Measurements from ENCODE around the gene DZIP3. TPM values are rescaled to one million over a fixed set of nuclear protein-coding genes. Genes with fewer than 3 reads are reported as not detected.
A peak's percentile ranks its signal among the peaks of the same experiment; 100 is the strongest.
"Not testable (repeated sequence)": the region's sequence is repeated elsewhere in the genome, so short reads cannot be mapped to it uniquely, and the experiment has no call there.

The DZIP3 gene
- total and polyA plus RNA-seq, 2 donors (not counting 1 experiment from before 2014, with no cell fraction given): 11.0 to 26.4 TPM

- H4K20me1 ChIP-seq (ENCODE audit: control insufficient read depth, extremely low read depth, insufficient read depth, low read length): no peaks in the 10 kb centered on the region
- no peaks in the 10 kb centered on the region for H3K27me3 ChIP-seq (ENCODE audit: control insufficient read depth, insufficient read depth, low read length)
- no peak overlapping the region for H3K4me3 ChIP-seq (replicated peaks in 1 of 4; ENCODE audit: control extremely low read depth in 1 of 4, insufficient read depth in 1 of 4, low read depth in 3 of 4, low read length in 4 of 4)
- H3K9ac ChIP-seq (ENCODE audit: insufficient read depth, low read length): no peak overlapping the region
- no peak overlapping the region for H3K27ac ChIP-seq (ENCODE audit: insufficient read depth, low read length)
- no peaks in the 10 kb centered on the region for H3K9me3 ChIP-seq (ENCODE audit: control insufficient read depth, insufficient read depth, low read depth, low read length)
- no peak overlapping the region for H2AFZ ChIP-seq (ENCODE audit: low read length)
- no peaks in the 10 kb centered on the region for H3K79me2 ChIP-seq (ENCODE audit: control insufficient read depth, insufficient read depth, low read length)
- DNase-seq (ENCODE audit: low read depth in 2 of 2): no peak
- no peak overlapping the region for H3K4me2 ChIP-seq (ENCODE audit: extremely low read depth, insufficient read depth, low read length)
- H3K36me3 ChIP-seq (ENCODE audit: control insufficient read depth, insufficient read depth, low read length): no peaks in the 10 kb centered on the region
- no peak for TF ChIP-seq EZH2 (IDR thresholded peaks at IDR 0.05; ENCODE audit: low read length, missing control alignments)
- no peaks in the 10 kb centered on the region for H3K4me1 ChIP-seq (ENCODE audit: control insufficient read depth, extremely low read depth, insufficient read depth, low read length)
Observed at GRCh38 chr3:108610651-108611050, 21.1 kb downstream of the DZIP3 start.

GRCh38 chr3:108616090-108616489, 26.6 kb downstream of the DZIP3 start:
- DNase-seq (ENCODE audit: low read depth in 2 of 2); H3K9me3 ChIP-seq (ENCODE audit: control insufficient read depth, insufficient read depth, low read depth, low read length); H3K36me3 ChIP-seq (ENCODE audit: control insufficient read depth, insufficient read depth, low read length); H3K27ac ChIP-seq (ENCODE audit: insufficient read depth, low read length); H3K4me3 ChIP-seq (replicated peaks in 1 of 4; ENCODE audit: control extremely low read depth in 1 of 4, insufficient read depth in 1 of 4, low read depth in 3 of 4, low read length in 4 of 4); H4K20me1 ChIP-seq (ENCODE audit: control insufficient read depth, extremely low read depth, insufficient read depth, low read length); H3K9ac ChIP-seq (ENCODE audit: insufficient read depth, low read length); H3K27me3 ChIP-seq (ENCODE audit: control insufficient read depth, insufficient read depth, low read length); H3K79me2 ChIP-seq (ENCODE audit: control insufficient read depth, insufficient read depth, low read length); H3K4me2 ChIP-seq (ENCODE audit: extremely low read depth, insufficient read depth, low read length); H2AFZ ChIP-seq (ENCODE audit: low read length); H3K4me1 ChIP-seq (ENCODE audit: control insufficient read depth, extremely low read depth, insufficient read depth, low read length): not testable (repeated sequence)

- Histone ChIP-seq H3K27me3 (ENCODE audit: control insufficient read depth, insufficient read depth, low read length) (no peaks in the 10 kb centered on the region), H3K9me3 (ENCODE audit: control insufficient read depth, insufficient read depth, low read depth, low read length) (no peaks in the 10 kb centered on the region), H3K4me2 (ENCODE audit: extremely low read depth, insufficient read depth, low read length) (no peak overlapping the region), H3K27ac (ENCODE audit: insufficient read depth, low read length) (no peak overlapping the region), H4K20me1 (ENCODE audit: control insufficient read depth, extremely low read depth, insufficient read depth, low read length) (no peaks in the 10 kb centered on the region), H2AFZ (ENCODE audit: low read length) (no peak overlapping the region), H3K4me3 (replicated peaks in 1 of 4; ENCODE audit: control extremely low read depth in 1 of 4, insufficient read depth in 1 of 4, low read depth in 3 of 4, low read length in 4 of 4) (no peak overlapping the region), H3K9ac (ENCODE audit: insufficient read depth, low read length) (no peak overlapping the region), H3K79me2 (ENCODE audit: control insufficient read depth, insufficient read depth, low read length) (no peaks in the 10 kb centered on the region), H3K36me3 (ENCODE audit: control insufficient read depth, insufficient read depth, low read length) (no peaks in the 10 kb centered on the region), H3K4me1 (ENCODE audit: control insufficient read depth, extremely low read depth, insufficient read depth, low read length) (no peaks in the 10 kb centered on the region)
- TF ChIP-seq CTCF (conservative IDR thresholded peaks at IDR 0.05 in 1 of 2, IDR thresholded peaks at IDR 0.05 in 1 of 2; ENCODE audit: low read depth in 1 of 2, low read length in 2 of 2) (no peak), EZH2 (IDR thresholded peaks at IDR 0.05; ENCODE audit: low read length, missing control alignments) (no peak)
- peak in 1 of 2 donors; percentile 18 for DNase-seq (ENCODE audit: low read depth in 2 of 2)
Observed at GRCh38 chr3:108620250-108620649, 30.7 kb downstream of the DZIP3 start.

GRCh38 chr3:108623504-108623903, 34.0 kb downstream of the DZIP3 start:
- no peaks in the 10 kb centered on the region for H3K4me1 ChIP-seq (ENCODE audit: control insufficient read depth, extremely low read depth, insufficient read depth, low read length)
- no peak overlapping the region for H3K4me2 ChIP-seq (ENCODE audit: extremely low read depth, insufficient read depth, low read length)
- H3K27me3 ChIP-seq (ENCODE audit: control insufficient read depth, insufficient read depth, low read length): no peaks in the 10 kb centered on the region
- peak in 1 of 2 donors; percentile 3 for DNase-seq (ENCODE audit: low read depth in 2 of 2)
- H3K27ac ChIP-seq (ENCODE audit: insufficient read depth, low read length): no peak overlapping the region
- no peaks in the 10 kb centered on the region for H4K20me1 ChIP-seq (ENCODE audit: control insufficient read depth, extremely low read depth, insufficient read depth, low read length)
- no peak overlapping the region for H2AFZ ChIP-seq (ENCODE audit: low read length)
- H3K79me2 ChIP-seq (ENCODE audit: control insufficient read depth, insufficient read depth, low read length): no peaks in the 10 kb centered on the region
- H3K4me3 ChIP-seq (replicated peaks in 1 of 4; ENCODE audit: control extremely low read depth in 1 of 4, insufficient read depth in 1 of 4, low read depth in 3 of 4, low read length in 4 of 4): no peak overlapping the region
- no peak overlapping the region for H3K9ac ChIP-seq (ENCODE audit: insufficient read depth, low read length)
- H3K9me3 ChIP-seq (ENCODE audit: control insufficient read depth, insufficient read depth, low read depth, low read length): no peaks in the 10 kb centered on the region
- TF ChIP-seq CTCF (conservative IDR thresholded peaks at IDR 0.05 in 1 of 2, IDR thresholded peaks at IDR 0.05 in 1 of 2; ENCODE audit: low read depth in 1 of 2, low read length in 2 of 2): no peak
- no peak for TF ChIP-seq EZH2 (IDR thresholded peaks at IDR 0.05; ENCODE audit: low read length, missing control alignments)
- no peaks in the 10 kb centered on the region for H3K36me3 ChIP-seq (ENCODE audit: control insufficient read depth, insufficient read depth, low read length)
